GM12864 (cell line): ENCODE data around the gene SLC30A2.

Experiments used
- DNase-seq: peaks from one replicate; pipeline ENCODE4 v3.0.0-alpha.2; 2011; ENCODE audit warnings: low read depth
- H3K4me3 ChIP-seq: 2 replicates; pipeline ENCODE4 v1.5.1; 2011; ENCODE audit warnings: mild to moderate bottlenecking, low read depth, low read length, control low read depth
- TF ChIP-seq, protein P1 (sequence below): IDR thresholded peaks from 2 replicates; pipeline ENCODE4 v1.5.1; 2011; ENCODE audit warnings: low read depth, mild to moderate bottlenecking, moderate library complexity, low read length, control low read depth, inconsistent platforms; ENCODE audit errors: missing control alignments

SLC30A2 gene

DNA sequence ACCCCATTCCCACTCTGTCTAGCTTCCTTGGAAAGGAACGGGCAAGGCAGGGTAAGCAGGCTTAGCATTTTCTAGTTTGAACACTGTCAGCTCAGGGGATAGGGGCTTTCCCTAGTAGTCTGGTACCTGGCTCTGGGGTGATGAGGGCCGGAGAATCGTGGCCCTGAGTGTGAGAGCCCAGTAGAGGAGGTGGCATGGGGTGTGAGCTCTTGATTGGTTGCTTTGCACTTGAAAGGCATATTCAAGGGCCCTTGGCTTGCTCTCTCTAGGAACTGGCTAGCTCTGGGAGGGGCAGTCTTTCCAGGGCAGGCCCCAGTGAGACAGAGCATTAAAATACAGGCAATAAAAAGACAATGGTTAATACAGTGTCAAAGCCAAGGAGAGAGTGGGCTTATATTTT is 35.1 kb downstream of the SLC30A2 start:
- no peak overlapping the region for H3K4me3 ChIP-seq
- DNase-seq = no peak
- TF ChIP-seq, protein P1, sequence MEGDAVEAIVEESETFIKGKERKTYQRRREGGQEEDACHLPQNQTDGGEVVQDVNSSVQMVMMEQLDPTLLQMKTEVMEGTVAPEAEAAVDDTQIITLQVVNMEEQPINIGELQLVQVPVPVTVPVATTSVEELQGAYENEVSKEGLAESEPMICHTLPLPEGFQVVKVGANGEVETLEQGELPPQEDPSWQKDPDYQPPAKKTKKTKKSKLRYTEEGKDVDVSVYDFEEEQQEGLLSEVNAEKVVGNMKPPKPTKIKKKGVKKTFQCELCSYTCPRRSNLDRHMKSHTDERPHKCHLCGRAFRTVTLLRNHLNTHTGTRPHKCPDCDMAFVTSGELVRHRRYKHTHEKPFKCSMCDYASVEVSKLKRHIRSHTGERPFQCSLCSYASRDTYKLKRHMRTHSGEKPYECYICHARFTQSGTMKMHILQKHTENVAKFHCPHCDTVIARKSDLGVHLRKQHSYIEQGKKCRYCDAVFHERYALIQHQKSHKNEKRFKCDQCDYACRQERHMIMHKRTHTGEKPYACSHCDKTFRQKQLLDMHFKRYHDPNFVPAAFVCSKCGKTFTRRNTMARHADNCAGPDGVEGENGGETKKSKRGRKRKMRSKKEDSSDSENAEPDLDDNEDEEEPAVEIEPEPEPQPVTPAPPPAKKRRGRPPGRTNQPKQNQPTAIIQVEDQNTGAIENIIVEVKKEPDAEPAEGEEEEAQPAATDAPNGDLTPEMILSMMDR = no peak

DNA sequence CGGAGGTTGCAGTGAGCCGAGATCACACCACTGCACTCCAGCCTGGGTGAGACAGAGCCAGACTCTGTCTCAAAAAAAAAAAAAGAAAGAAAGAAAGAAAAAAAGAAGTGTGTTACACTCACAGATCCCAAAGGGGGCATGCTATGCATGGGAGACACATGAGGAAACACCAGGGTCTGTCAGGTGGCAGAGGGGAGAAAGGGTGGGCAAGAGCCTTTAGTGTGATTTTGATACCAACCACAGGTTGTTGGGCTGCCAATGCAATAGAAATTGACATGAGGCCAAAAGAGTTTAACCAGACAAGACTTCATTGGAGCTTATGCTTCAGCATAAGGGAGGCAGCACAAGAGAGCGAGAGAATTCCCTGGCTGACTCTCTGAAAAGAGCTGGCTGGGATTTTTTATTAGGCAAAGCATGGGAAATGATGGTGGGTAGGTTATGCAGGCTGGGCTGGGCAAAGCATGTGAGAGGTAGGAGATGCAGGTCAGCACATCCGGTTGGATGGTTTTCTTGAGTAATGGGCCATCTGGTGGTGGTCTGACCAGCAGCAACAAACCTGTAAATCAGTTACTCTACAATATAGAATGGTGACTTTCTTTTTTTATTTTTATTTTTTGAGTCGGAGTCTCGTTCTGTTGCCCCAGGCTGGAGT is 36.0 kb downstream of the SLC30A2 start:
- no peak for DNase-seq

DNA sequence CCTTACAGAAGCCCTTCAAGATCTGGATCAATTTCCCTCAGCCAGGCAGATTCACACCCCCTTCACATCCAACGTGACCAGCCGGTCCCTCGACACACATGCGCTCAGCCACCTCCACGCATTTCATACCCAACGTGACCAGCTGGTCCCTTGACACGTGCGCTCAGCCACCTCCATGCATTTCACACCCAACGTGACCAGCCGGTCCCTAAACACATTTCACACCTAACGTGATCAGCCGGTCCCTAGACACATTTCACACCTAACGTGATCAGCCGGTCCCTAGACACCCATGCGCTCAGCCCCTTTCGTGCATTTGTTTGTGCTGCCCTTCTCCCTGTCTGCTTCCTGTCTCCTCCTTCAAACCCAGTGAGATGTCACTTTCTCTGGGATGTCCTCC is 39.2 kb downstream of the SLC30A2 start:
- TF ChIP-seq, protein P1 = no peak
- H3K4me3 ChIP-seq = no peak overlapping the region
- no peak for DNase-seq

More for the DNA sequence above, 36.0 kb downstream of the SLC30A2 start:
- no peak overlapping the region for H3K4me3 ChIP-seq
- TF ChIP-seq, protein P1 = peak; percentile 0

DNA sequence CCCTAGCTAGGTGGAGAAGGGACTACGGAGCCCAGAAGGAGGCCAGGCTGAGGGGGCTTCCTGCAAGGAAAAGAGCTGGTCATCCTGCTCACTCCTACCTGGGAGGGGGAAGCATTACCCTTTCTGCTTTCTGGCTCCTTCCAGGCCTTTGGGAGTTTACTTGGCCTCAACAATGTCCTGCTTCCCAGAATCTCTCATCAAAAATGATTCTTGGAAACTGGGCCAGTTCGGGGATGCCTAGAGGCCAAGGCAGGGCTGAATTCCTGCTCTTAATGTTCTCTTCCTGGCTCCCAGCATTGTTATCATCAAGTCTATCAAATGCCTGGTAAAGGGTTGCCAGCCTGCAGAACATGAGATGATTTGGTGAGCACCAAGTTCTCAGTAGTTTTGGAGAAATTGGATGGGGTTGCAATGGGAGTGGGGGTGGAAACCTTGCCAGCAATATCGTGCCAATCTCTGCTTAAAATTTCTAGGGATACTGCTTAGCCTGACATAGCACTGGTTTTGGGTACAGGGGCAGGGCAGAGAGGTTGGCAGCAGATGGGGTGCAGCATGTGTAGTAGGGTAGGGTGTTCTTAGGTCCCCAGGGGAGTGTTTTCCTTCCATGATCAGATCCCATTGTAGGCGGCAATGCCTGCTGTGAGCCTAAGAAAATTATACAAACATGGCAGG is 40.3 kb downstream of the SLC30A2 start:
- DNase-seq = no peak
- no peak overlapping the region for H3K4me3 ChIP-seq
- TF ChIP-seq, protein P1 = no peak

DNA sequence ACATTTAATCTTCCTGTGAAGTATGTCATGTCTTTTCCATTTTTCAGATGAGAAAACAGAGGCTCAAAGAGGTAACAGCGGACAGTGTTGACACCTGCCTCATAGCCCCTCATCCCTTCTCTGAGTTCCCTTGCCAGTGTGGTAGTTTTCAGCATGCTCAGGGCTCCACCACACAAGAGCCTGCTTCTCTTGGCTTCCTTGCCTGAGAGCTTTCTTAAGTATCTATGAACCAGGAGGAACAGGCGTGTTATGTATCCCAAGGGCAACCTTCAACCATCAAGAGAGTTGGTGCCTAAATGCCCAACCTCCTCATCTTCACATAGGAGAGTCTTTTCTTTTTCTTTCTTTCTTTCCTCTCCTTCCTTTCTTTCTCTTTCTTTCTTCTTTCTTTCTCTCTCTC is 42.2 kb downstream of the SLC30A2 start:
- DNase-seq = no peak
- H3K4me3 ChIP-seq = no peak overlapping the region
- TF ChIP-seq, protein P1 = no peak

DNA sequence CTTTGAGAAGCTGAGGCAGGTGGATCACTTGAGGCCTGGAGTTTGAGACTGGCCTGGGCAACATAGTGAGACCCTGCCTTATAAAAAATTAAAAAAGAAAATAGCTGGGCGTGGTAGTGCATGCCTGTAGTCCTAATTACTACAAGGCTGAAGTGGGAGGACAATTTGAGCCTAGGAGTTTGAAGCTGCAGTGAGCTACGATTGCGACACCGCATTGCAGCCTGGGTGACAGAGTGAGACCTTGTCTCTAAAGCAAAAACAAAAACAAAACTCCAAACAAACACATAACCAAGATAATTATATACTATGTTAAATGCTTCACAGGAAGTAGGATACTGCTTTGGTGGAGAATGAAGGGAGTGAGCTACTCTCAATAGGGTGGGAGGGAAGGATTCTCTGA is 42.7 kb downstream of the SLC30A2 start:
- DNase-seq = no peak
- H3K4me3 ChIP-seq = no peak overlapping the region
- TF ChIP-seq, protein P1 = no peak
